ENCODE results near the gene MAEL.

Gene MAEL

DNA sequence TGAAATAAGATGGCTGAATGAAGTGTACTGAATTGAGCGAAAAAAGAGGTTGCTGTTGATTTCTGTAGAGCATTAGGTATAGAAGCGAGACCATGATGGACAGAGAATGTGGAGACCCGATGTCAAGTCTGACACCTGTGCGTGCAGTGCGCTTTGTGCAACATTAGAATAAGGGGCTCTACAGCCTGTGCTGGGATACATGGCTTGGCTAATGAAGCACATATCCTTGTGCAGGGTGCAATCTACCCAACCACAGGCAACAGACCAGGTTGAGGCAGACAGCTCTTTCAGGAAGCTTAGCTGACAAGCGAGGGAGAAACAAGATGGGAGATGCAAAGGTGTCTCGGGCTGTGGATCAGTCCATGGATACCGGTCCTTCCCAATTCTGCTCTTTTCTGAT, 82.2 kb downstream of the MAEL start:
- Mint-ChIP-seq H3K4me1 (peaks cover 15% of the 10 kb centered on the region), H3K36me3 (no peaks in the 10 kb centered on the region), H3K9me3 (no peaks in the 10 kb centered on the region), H3K4me3 (no peak overlapping the region), H3K27ac (no peak overlapping the region), H3K27me3 (peaks cover 10% of the 10 kb centered on the region)
- DNase-seq = no peak
- CTCF ChIA-PET = interaction anchor here (0.7 to 1.9 kb wide), 2 partner anchors 12 to 462 kb away, joined by 3 to 4 read pairs; no protein-coding TSS in a partner anchor

All from activated naive CD4-positive, alpha-beta T cell treated with anti-CD3 and anti-CD28 coated beads, Interleukin-2, amount 10 ng/mL, durations not matched to agents 7 days and 5 days (primary cell).